SK-N-SH (cell line): ENCODE results near the gene GLTP. TPM values are rescaled to one million over a fixed set of nuclear protein-coding genes. Genes with fewer than 3 reads are reported as not detected.

Experiments used
- CTCF ChIA-PET: fragments of 300-600, 350-600 bp; formaldehyde crosslinking; extraction: SDS; loops from one replicate; lab custom pipeline; 2021; lab: Yijun Ruan, JAX
- POLR2A ChIA-PET: fragments of 350-600 bp; sonication (Branson Sonifier 250); formaldehyde crosslinking; extraction: SDS; loops from one replicate; lab custom pipeline; 2020; ENCODE audit warnings: antibody characterized with exemption, inconsistent platforms; lab: Yijun Ruan, JAX
- DNase-seq: peaks from one replicate; pipeline ENCODE4 v3.0.0; 2012
- H2AFZ ChIP-seq: fragments of 200-600 bp; sonication (generic); 2 replicates; pipeline ENCODE4 v1.8.1; 2016; ENCODE audit warnings: antibody characterized with exemption, mild to moderate bottlenecking, low read depth
- H3F3A ChIP-seq: fragments of 200-600 bp; sonication (generic); replicated peaks from 2 replicates; pipeline ENCODE3; 2016; ENCODE audit warnings: antibody characterized with exemption, mild to moderate bottlenecking; ENCODE audit not compliant: insufficient read depth
- H3K27ac ChIP-seq, 2 experiments: fragments of 200-500 bp in 1 of 2; fragments of 200-600 bp in 1 of 2; sonication (Bioruptor generic) in 1 of 2; sonication (generic), shearing (Covaris generic) in 1 of 2; 2 replicates each; pipeline versions ENCODE4 v1.5.1 to v1.6.1; 2014 to 2016; ENCODE audit warnings: low read depth in 2 of 2, inconsistent platforms in 1 of 2, low read length in 1 of 2, mild to moderate bottlenecking in 1 of 2, mixed read lengths in 1 of 2
- H3K27me3 ChIP-seq: fragments of 200-600 bp; sonication (generic), shearing (Covaris generic); 2 replicates; pipeline ENCODE4 v1.6.1; 2016; ENCODE audit warnings: mixed run types; ENCODE audit not compliant: insufficient read depth
- H3K36me3 ChIP-seq, 2 experiments: fragments of 200-500 bp in 1 of 2; fragments of 200-600 bp in 1 of 2; sonication (Bioruptor generic) in 1 of 2; sonication (generic) in 1 of 2; replicated peaks in 1 of 2; 2 replicates each; pipeline versions ENCODE3 to v1.5.1; 2014 to 2016; ENCODE audit warnings: low read length in 1 of 2, mild to moderate bottlenecking in 1 of 2; ENCODE audit not compliant: insufficient read depth in 2 of 2, control insufficient read depth in 1 of 2
- H3K4me1 ChIP-seq, 2 experiments: fragments of 200-500 bp in 1 of 2; fragments of 200-600 bp in 1 of 2; sonication (Bioruptor generic) in 1 of 2; sonication (generic), shearing (Covaris generic) in 1 of 2; 2 replicates each; pipeline versions ENCODE4 v1.5.1 to v1.6.1; 2014 to 2016; ENCODE audit warnings: low read depth in 1 of 2, low read length in 1 of 2, mixed run types in 1 of 2; ENCODE audit not compliant: insufficient read depth in 2 of 2, control insufficient read depth in 1 of 2
- H3K4me2 ChIP-seq: fragments of 200-600 bp; sonication (generic), shearing (Covaris generic); 2 replicates; pipeline ENCODE4 v1.6.1; 2017; ENCODE audit warnings: mixed run types
- H3K4me3 ChIP-seq, 2 experiments: fragments of 200-500 bp in 1 of 2; fragments of 200-600 bp in 1 of 2; sonication (Bioruptor generic) in 1 of 2; sonication (generic), shearing (Covaris generic) in 1 of 2; 2 replicates each; pipeline versions ENCODE4 v1.5.1 to v1.8.1; 2014 to 2016; ENCODE audit warnings: low read depth in 2 of 2, inconsistent platforms in 1 of 2, low read length in 1 of 2, mild to moderate bottlenecking in 1 of 2, mixed read lengths in 1 of 2, moderate library complexity in 1 of 2
- H3K79me2 ChIP-seq: fragments of 200-600 bp; sonication (generic); 2 replicates; pipeline ENCODE4 v1.8.1; 2017; ENCODE audit warnings: mild to moderate bottlenecking; ENCODE audit not compliant: insufficient read depth
- H3K9ac ChIP-seq: fragments of 200-600 bp; sonication (generic); 2 replicates; pipeline ENCODE4 v1.6.1; 2017; ENCODE audit warnings: mixed run types
- H3K9me2 ChIP-seq: fragments of 200-600 bp; sonication (generic); 2 replicates; pipeline ENCODE4 v1.6.1; 2017; ENCODE audit warnings: mixed run types
- H3K9me3 ChIP-seq: fragments of 200-600 bp; sonication (generic); 2 replicates; pipeline ENCODE4 v1.6.1; 2017; ENCODE audit warnings: mixed run types, mild to moderate bottlenecking, moderate library complexity
- H4K20me1 ChIP-seq: fragments of 200-600 bp; sonication (generic); 2 replicates; pipeline ENCODE4 v1.6.1; 2017; ENCODE audit warnings: mild to moderate bottlenecking, mixed run types; ENCODE audit not compliant: insufficient read depth
- EP300 ChIP-seq, 2 experiments: IDR thresholded peaks; 2 replicates each; pipeline versions ENCODE4 v1.4.0 to v1.6.1; 2012; ENCODE audit warnings: borderline replicate concordance in 1 of 2, low read depth in 1 of 2, low read length in 1 of 2
- EZH2phosphoT487 ChIP-seq: fragments of 200-600 bp; sonication (generic); IDR thresholded peaks from 2 replicates; pipeline ENCODE4 v1.6.1; 2017; ENCODE audit warnings: low read depth, mixed run types, mild to moderate bottlenecking, antibody characterized with exemption, moderate library complexity, borderline replicate concordance
- FOSL2 ChIP-seq: IDR thresholded peaks from 2 replicates; pipeline ENCODE4 v1.4.0; 2012; ENCODE audit warnings: low read depth, mild to moderate bottlenecking, moderate library complexity, borderline replicate concordance
- FOXJ3 ChIP-seq: sonication (generic); formaldehyde crosslinking; IDR thresholded peaks from 2 replicates; pipeline ENCODE4 v1.5.1; 2020; ENCODE audit warnings: mild to moderate bottlenecking, missing genetic modification reagents
- GABPA ChIP-seq: IDR thresholded peaks from 2 replicates; pipeline ENCODE4 v1.4.0; 2012; ENCODE audit warnings: low read depth, mild to moderate bottlenecking
- GATA2 ChIP-seq: sonication (generic); formaldehyde crosslinking; IDR thresholded peaks from 2 replicates; pipeline ENCODE4 v1.5.0; 2020; ENCODE audit warnings: mild to moderate bottlenecking, missing genetic modification reagents
- JUND ChIP-seq: IDR thresholded peaks from 2 replicates; pipeline ENCODE4 v1.4.0; 2012
- POLR2AphosphoS5 ChIP-seq: IDR thresholded peaks from 2 replicates; pipeline ENCODE4 v1.6.1; 2012; ENCODE audit warnings: low read depth, low read length
- RCOR1 ChIP-seq: fragments of 150-350 bp; IDR thresholded peaks from 2 replicates; pipeline ENCODE4 v1.6.1; 2017; ENCODE audit warnings: antibody characterized with exemption, low read length
- RFX5 ChIP-seq: IDR thresholded peaks from 2 replicates; pipeline ENCODE4 v1.6.1; 2012; ENCODE audit warnings: mild to moderate bottlenecking, improper control_type of control experiment, low read length
- RXRA ChIP-seq: IDR thresholded peaks from 2 replicates; pipeline ENCODE4 v1.4.0; 2012; ENCODE audit warnings: low read depth, mild to moderate bottlenecking, borderline replicate concordance
- SIN3A ChIP-seq: IDR thresholded peaks from 2 replicates; pipeline ENCODE4 v1.6.1; 2012; ENCODE audit warnings: low read depth, mild to moderate bottlenecking, low read length, moderate library complexity, borderline replicate concordance
- TAF1 ChIP-seq: IDR thresholded peaks from 2 replicates; pipeline ENCODE4 v1.6.1; 2012; ENCODE audit warnings: low read depth, mild to moderate bottlenecking, low read length, moderate library complexity, borderline replicate concordance
- TCF12 ChIP-seq: IDR thresholded peaks from 2 replicates; pipeline ENCODE4 v1.4.0; 2012
- YY1 ChIP-seq: IDR thresholded peaks from 2 replicates; pipeline ENCODE4 v1.4.0; 2012; ENCODE audit warnings: low read depth, mild to moderate bottlenecking
- WGBS: methylation state at CpG from one replicate; pipeline ENCODE4 v1.1.6; 2017; ENCODE audit warnings: low lambda C conversion rate; 5-methylcytosine and 5-hydroxymethylcytosine counted together
- polyA plus RNA-seq, 3 experiments: library from polyadenylated mRNA; depleted of rRNA; stranded (reverse); fragments of >200 nt; gene quantifications; 2 replicates each; pipeline ENCODE4 v1.2.3, GENCODE V29; 2012
- TF ChIP-seq, protein P1 (sequence below): IDR thresholded peaks from 2 replicates; pipeline ENCODE4 v1.4.0; 2012; ENCODE audit warnings: low read depth, borderline replicate concordance
- TF ChIP-seq, protein P2 (sequence below): fragments of 200-600 bp; sonication (generic); IDR thresholded peaks from 2 replicates; pipeline ENCODE4 v1.6.1; 2017; ENCODE audit warnings: antibody characterized with exemption, mild to moderate bottlenecking, moderate library complexity
- TF ChIP-seq, protein P3 (sequence below): fragments of 150-350 bp; IDR thresholded peaks from 2 replicates; pipeline ENCODE4 v1.6.1; 2017; ENCODE audit warnings: antibody characterized with exemption, low read length, low read depth, borderline replicate concordance

The GLTP gene
- polyA plus RNA-seq, 1 of the 3 experiments (the other 2 are of a cell fraction), result 23.0 TPM

DNA sequence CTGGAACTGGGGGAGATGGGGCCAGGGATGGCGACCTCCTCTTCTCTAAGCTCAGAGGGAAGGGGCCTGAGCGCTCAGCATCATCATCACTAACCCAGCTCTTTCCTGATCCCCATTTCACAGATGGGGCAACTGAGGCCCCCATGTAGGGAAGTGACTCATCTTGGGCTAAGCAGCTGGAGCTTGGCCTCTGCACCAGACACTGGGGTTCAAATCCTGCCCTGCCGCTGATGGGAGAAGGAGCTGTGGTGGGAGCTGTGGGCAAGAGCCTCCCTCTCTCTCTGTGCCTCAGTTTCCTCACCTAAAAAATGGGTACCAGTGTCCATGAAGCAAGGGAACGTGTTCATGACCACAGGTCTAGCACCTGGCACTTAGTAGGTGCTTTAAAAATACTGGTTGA is 44.5 kb downstream of the GLTP start (continued):
- TF ChIP-seq, protein P1, sequence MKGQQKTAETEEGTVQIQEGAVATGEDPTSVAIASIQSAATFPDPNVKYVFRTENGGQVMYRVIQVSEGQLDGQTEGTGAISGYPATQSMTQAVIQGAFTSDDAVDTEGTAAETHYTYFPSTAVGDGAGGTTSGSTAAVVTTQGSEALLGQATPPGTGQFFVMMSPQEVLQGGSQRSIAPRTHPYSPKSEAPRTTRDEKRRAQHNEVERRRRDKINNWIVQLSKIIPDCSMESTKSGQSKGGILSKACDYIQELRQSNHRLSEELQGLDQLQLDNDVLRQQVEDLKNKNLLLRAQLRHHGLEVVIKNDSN, result no peak
- TF ChIP-seq YY1, result no peak
- TF ChIP-seq, all 33 proteins: peak for 0

DNA sequence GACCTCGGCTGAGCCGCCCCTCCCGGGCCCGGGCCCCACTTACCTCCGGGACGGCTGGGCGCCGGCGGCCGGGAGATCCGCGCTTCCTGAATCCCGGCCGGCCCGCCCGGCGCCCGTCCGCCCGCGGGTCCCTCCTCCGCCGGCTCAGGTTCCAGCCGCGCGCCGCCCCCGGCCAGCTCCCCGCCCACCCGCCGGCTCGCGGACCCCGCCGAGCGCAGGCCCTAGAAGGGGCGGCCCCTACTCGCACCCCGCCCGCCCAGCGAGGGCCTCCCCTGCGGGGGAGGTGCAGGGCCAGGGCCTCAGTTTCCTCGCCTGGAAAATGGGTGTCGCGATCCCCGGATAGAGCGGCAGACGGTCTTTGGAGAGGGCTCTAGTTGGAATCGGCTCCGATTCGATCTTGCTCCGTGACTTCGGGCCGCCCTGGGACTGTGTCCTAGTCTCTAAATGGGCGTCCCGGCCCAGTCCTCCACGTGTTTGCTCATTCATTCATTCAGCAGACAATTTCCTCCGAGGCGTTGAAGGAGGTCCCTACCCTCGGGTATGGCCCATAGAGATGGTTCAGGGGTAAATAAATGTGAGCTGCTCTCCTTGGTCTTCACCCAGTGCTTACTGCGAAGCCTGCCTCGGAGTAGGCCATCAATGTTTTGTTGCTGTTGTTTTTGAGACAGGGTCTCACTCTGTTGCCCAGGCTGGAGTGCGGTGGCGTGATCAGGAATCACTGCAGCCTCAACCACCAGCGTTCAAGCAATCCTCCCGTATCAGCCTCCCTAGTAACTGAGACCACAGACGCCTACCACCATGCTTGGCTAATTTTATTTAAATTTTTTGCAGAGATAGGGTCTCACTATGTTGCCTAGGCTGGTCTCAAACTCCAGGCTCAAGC is 46.8 kb downstream of the GLTP start, which contains the start of gene TRPV4:
TSS of gene TRPV4 (minus strand) at position 92 of the 883 bp plus-strand sequence. CDS start 18,602 bp downstream, outside the sequence.
- H2AFZ ChIP-seq, result peak within 1 kb of the TSS; percentile 81; the same call in 1 of the 2 replicates
- peak within 1 kb of the TSS; percentile 86 for H3K4me2 ChIP-seq
- H3K4me3 ChIP-seq, result peak within 1 kb of the TSS; percentile 55 to 66
- POLR2A ChIA-PET, result interaction anchor here (0.6 kb wide), 1 partner anchor 151 kb away, joined by 3 read pairs; no protein-coding TSS in a partner anchor
- H3K79me2 ChIP-seq, result no peaks in the 10 kb centered on the region
- H3K27me3 ChIP-seq, result no peaks in the 10 kb centered on the region
- H3K9ac ChIP-seq, result peak within 1 kb of the TSS; percentile 57; the same call in 1 of the 2 replicates
- no peak for TF ChIP-seq JUND
- TF ChIP-seq, all 33 proteins: peak for 0
- Histone ChIP-seq H3F3A (peaks cover 11% of the 10 kb centered on the region), H3K36me3 (no peaks in the 10 kb centered on the region), H3K27ac (no peak within 1 kb of the TSS), H4K20me1 (no peaks in the 10 kb centered on the region), H3K4me1 (no peaks in the 10 kb centered on the region; a peak in 1 of 4 replicates), H3K9me3 (no peaks in the 10 kb centered on the region), H3K9me2 (no peaks in the 10 kb centered on the region)
- CTCF ChIA-PET, result interaction anchor here (0.7 to 6.6 kb wide), 6 partner anchors 11 to 701 kb away, joined by 3 to 57 read pairs (median 6); no protein-coding TSS in a partner anchor
- peak; percentile 87 for DNase-seq
- WGBS, result 37% methylated on average over 39 of the region's 67 CpGs

DNA sequence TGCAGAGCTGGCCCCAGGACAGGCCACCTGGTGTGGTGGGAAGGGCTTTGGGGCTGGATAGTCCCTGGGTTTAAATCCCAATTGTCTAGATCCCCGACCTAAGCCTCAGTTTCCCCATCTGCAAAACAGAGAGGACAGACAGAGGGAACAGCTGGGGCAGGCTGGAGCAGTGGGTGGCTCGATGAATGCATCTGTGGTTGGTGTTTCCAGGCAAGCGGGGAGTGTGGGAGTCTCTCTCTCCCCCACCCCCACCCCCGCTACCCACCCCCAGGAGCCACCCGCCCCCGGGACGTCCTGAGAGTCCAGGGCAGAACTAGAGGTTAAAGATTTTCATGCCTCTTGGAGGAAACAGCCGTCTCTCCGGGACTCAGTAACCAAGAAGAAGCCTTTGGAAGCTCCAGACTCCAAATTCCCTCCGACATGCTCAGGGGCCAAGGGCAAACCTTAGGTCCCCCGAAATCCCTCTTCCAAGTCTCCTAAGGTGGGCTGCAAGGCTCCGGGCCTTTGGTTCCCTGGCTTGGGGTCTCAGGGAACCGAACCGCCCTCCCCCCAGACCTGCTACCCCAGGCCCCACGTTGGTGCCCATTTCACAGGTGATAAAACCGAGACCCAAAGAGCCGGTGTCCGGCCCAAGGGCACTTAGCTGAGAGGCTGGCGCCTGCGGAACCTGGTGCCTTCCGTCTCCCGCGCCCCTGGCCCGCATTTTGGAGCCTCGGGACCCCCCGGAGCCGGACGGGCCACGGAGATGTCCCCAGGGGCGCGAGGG is 47.6 kb downstream of the GLTP start:
- CTCF ChIA-PET, result interaction anchor here (0.7 to 6.6 kb wide), 7 partner anchors 12 to 700 kb away, joined by 3 to 57 read pairs (median 6); no protein-coding TSS in a partner anchor
- Histone ChIP-seq H3K36me3 (no peaks in the 10 kb centered on the region), H3K9me3 (no peaks in the 10 kb centered on the region), H3F3A (peaks cover 11% of the 10 kb centered on the region), H3K27me3 (no peaks in the 10 kb centered on the region), H3K9ac (peak overlapping the region; percentile 57; the same call in 1 of the 2 replicates), H3K79me2 (no peaks in the 10 kb centered on the region), H3K9me2 (no peaks in the 10 kb centered on the region), H3K4me2 (peak overlapping the region; percentile 86), H3K27ac (no peak overlapping the region), H3K4me3 (peak overlapping the region; percentile 55 to 66), H3K4me1 (no peaks in the 10 kb centered on the region; a peak in 1 of 4 replicates), H2AFZ (peak overlapping the region; percentile 81; the same call in 1 of the 2 replicates), H4K20me1 (no peaks in the 10 kb centered on the region)
- DNase-seq, result no peak
- TF ChIP-seq FOSL2 (no peak), SIN3A (no peak), TAF1 (no peak), EZH2phosphoT487 (no peak), GATA2 (CRISPR knock-in tag) (no peak), RXRA (no peak), POLR2AphosphoS5 (no peak), TCF12 (no peak), GABPA (no peak), EP300 (IDR thresholded peaks at IDR 0.05; ENCODE audit: borderline replicate concordance in 1 of 2, low read depth in 1 of 2, low read length in 1 of 2) (no peak), RCOR1 (no peak), RFX5 (no peak), FOXJ3 (CRISPR knock-in tag) (no peak)
- TF ChIP-seq, protein P2, sequence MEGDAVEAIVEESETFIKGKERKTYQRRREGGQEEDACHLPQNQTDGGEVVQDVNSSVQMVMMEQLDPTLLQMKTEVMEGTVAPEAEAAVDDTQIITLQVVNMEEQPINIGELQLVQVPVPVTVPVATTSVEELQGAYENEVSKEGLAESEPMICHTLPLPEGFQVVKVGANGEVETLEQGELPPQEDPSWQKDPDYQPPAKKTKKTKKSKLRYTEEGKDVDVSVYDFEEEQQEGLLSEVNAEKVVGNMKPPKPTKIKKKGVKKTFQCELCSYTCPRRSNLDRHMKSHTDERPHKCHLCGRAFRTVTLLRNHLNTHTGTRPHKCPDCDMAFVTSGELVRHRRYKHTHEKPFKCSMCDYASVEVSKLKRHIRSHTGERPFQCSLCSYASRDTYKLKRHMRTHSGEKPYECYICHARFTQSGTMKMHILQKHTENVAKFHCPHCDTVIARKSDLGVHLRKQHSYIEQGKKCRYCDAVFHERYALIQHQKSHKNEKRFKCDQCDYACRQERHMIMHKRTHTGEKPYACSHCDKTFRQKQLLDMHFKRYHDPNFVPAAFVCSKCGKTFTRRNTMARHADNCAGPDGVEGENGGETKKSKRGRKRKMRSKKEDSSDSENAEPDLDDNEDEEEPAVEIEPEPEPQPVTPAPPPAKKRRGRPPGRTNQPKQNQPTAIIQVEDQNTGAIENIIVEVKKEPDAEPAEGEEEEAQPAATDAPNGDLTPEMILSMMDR, result no peak
- TF ChIP-seq, protein P1, result no peak
- TF ChIP-seq, protein P3, sequence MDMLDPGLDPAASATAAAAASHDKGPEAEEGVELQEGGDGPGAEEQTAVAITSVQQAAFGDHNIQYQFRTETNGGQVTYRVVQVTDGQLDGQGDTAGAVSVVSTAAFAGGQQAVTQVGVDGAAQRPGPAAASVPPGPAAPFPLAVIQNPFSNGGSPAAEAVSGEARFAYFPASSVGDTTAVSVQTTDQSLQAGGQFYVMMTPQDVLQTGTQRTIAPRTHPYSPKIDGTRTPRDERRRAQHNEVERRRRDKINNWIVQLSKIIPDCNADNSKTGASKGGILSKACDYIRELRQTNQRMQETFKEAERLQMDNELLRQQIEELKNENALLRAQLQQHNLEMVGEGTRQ, result no peak
- WGBS, result 70% methylated on average over 16 of the region's 31 CpGs
- POLR2A ChIA-PET, result no interaction called here
